Prostate gland (tissue), 2 donors: ENCODE data around the gene VTI1B.
"Not testable (repeated sequence)": the region's sequence is repeated elsewhere in the genome, so short reads cannot be mapped to it uniquely, and the experiment has no call there.

Experiments
- CTCF ChIP-seq, 4 experiments: fragments of 200-600 bp in 2 of 4; fragments of 450-650 bp in 2 of 4; sonication (generic) in 2 of 4; IDR thresholded peaks; 1 replicate in 3 of 4; 2 replicates in 1 of 4; pipeline ENCODE4 v1.5.1; 2016 to 2019; ENCODE audit warnings: antibody characterized with exemption in 4 of 4, mild to moderate bottlenecking in 2 of 4, moderate library complexity in 2 of 4
- POLR2A ChIP-seq: fragments of 450-650 bp; IDR thresholded peaks from one replicate; pipeline ENCODE4 v1.6.1; 2016; ENCODE audit warnings: antibody characterized with exemption, mild to moderate bottlenecking
- POLR2AphosphoS5 ChIP-seq: sonication (generic); formaldehyde crosslinking; IDR thresholded peaks from one replicate; pipeline ENCODE4 v1.6.1; 2017; ENCODE audit warnings: antibody characterized with exemption

DNA sequence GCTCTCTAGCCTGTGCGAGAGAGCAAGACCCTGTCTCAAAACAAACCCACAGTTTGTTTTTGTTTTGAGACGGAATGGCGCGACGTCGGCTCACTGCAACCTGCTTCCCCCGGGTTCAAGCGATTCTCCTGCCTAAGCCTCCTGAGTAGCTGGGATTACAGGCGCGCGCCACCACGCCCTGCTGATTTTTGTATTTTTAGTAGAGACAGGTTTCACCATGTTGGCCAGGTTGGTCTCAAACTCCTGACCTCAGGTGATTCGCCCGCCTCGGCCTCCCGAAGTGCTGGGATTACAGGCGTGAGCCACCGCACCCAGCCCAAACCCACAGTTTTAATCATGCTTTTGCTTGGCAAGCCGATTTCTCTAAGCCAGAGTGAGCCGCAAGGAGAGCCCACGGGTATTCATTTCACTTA, 73.9 kb downstream of the VTI1B start:
- not testable (repeated sequence) for TF ChIP-seq POLR2A; POLR2AphosphoS5; CTCF (IDR thresholded peaks at IDR 0.05)
